HEK293T (cell line): ENCODE data around the gene FTO.

Experiments
- ARNT ChIP-seq: fragments of 450-650 bp; IDR thresholded peaks from 2 replicates; pipeline ENCODE4 v1.6.1; 2017; ENCODE audit warnings: mild to moderate bottlenecking
- BHLHE40 ChIP-seq: fragments of 450-650 bp; IDR thresholded peaks from 2 replicates; pipeline ENCODE4 v1.6.1; 2016; ENCODE audit warnings: mild to moderate bottlenecking, moderate library complexity, borderline replicate concordance
- ELF4 ChIP-seq: fragments of 450-650 bp; IDR thresholded peaks from 2 replicates; pipeline ENCODE4 v1.6.1; 2017; ENCODE audit warnings: antibody characterized with exemption
- FOXA1 ChIP-seq: fragments of 450-650 bp; IDR thresholded peaks from 2 replicates; pipeline ENCODE4 v1.6.1; 2016; ENCODE audit warnings: mild to moderate bottlenecking
- FOXK2 ChIP-seq: fragments of 450-650 bp; IDR thresholded peaks from 2 replicates; pipeline ENCODE4 v1.6.1; 2016; ENCODE audit warnings: mild to moderate bottlenecking
- FOXM1 ChIP-seq: fragments of 450-650 bp; IDR thresholded peaks from 2 replicates; pipeline ENCODE4 v1.6.1; 2017; ENCODE audit warnings: mild to moderate bottlenecking, borderline replicate concordance
- HDGF ChIP-seq: fragments of 450-650 bp; IDR thresholded peaks from 2 replicates; pipeline ENCODE4 v1.6.1; 2017; ENCODE audit warnings: antibody characterized with exemption, borderline replicate concordance
- LEF1 ChIP-seq: fragments of 450-650 bp; IDR thresholded peaks from 2 replicates; pipeline ENCODE4 v1.6.1; 2017; ENCODE audit warnings: mild to moderate bottlenecking, borderline replicate concordance
- NFRKB ChIP-seq: fragments of 450-650 bp; IDR thresholded peaks from 2 replicates; pipeline ENCODE4 v1.6.1; 2016; ENCODE audit warnings: mild to moderate bottlenecking, moderate library complexity
- PKNOX1 ChIP-seq: fragments of 450-650 bp; IDR thresholded peaks from 2 replicates; pipeline ENCODE4 v1.6.1; 2016
- SP1 ChIP-seq: fragments of 450-650 bp; IDR thresholded peaks from 2 replicates; pipeline ENCODE4 v1.6.1; 2017
- SUZ12 ChIP-seq: fragments of 450-650 bp; IDR thresholded peaks from 2 replicates; pipeline ENCODE4 v1.6.1; 2016; ENCODE audit warnings: mild to moderate bottlenecking
- TARDBP ChIP-seq: fragments of 450-650 bp; IDR thresholded peaks from 2 replicates; pipeline ENCODE4 v1.6.1; 2016
- ZNF384 ChIP-seq: fragments of 450-650 bp; IDR thresholded peaks from 2 replicates; pipeline ENCODE4 v1.6.1; 2016

- TF ChIP-seq NFRKB (no peak), PKNOX1 (no peak), FOXK2 (no peak), ARNT (no peak), SUZ12 (no peak), TARDBP (no peak), FOXM1 (no peak), BHLHE40 (no peak), HDGF (no peak), ZNF384 (no peak), ELF4 (no peak), SP1 (no peak), LEF1 (no peak), FOXA1 (no peak)
Observed at GRCh38 chr16:54033747-54034146, 329.8 kb downstream of the FTO start.
